Measurements from ENCODE around the gene TMA7. TPM values are rescaled to one million over a fixed set of nuclear protein-coding genes. Genes with fewer than 3 reads are reported as not detected.
A peak's percentile ranks its signal among the peaks of the same experiment; 100 is the strongest.
"Not testable (repeated sequence)": the region's sequence is repeated elsewhere in the genome, so short reads cannot be mapped to it uniquely, and the experiment has no call there.

Gene TMA7
- total RNA-seq, 6 donors from 2014 or later = 115 to 282 (median 163) TPM

- ATAC-seq (ENCODE audit: low FRiP score in 2 of 2) = no peak
- no peak for DNase-seq
- H3K9me3 ChIP-seq = no peaks in the 10 kb centered on the region
- peaks cover 8 to 15% (median 9%) of the 10 kb centered on the region in 4 donors for H3K4me1 ChIP-seq
- no peak for TF ChIP-seq EP300 (IDR thresholded peaks at IDR 0.05)
- no peak for TF ChIP-seq POLR2A (IDR thresholded peaks at IDR 0.05)
- no peak for TF ChIP-seq POLR2AphosphoS5 (IDR thresholded peaks at IDR 0.05)
- no peak for TF ChIP-seq CTCF (IDR thresholded peaks at IDR 0.05)
- no peak overlapping the region for H3K27ac ChIP-seq
- peaks cover 5 to 54% (median 33%) of the 10 kb centered on the region in 4 donors for H3K36me3 ChIP-seq
- H3K4me3 ChIP-seq = no peak overlapping the region
- no peaks in the 10 kb centered on the region for H3K27me3 ChIP-seq
- 75 to 87% methylated on average over 1 of the region's 1 CpG for WGBS, 2 donors
These were observed 11.2 kb downstream of the TMA7 start for GRCh38 chr3:48451270-48451669.

- H3K4me3 ChIP-seq = no peak overlapping the region
- ATAC-seq (ENCODE audit: low FRiP score in 2 of 2) (no peak), DNase-seq (no peak)
- WGBS, 2 donors = 92 to 100% methylated on average over 1 of the region's 1 CpG
- no peak for TF ChIP-seq POLR2A (IDR thresholded peaks at IDR 0.05)
- no peak for TF ChIP-seq CTCF (IDR thresholded peaks at IDR 0.05)
- TF ChIP-seq EP300 (IDR thresholded peaks at IDR 0.05) = no peak
- TF ChIP-seq POLR2AphosphoS5 (IDR thresholded peaks at IDR 0.05) = no peak
- no peaks in the 10 kb centered on the region for H3K4me1 ChIP-seq
- H3K9me3 ChIP-seq = no peaks in the 10 kb centered on the region
- peaks cover 10 to 92% (median 67%) of the 10 kb centered on the region in 4 donors for H3K36me3 ChIP-seq
- H3K27me3 ChIP-seq = no peaks in the 10 kb centered on the region
- H3K27ac ChIP-seq = no peak overlapping the region
These were observed 16.4 kb downstream of the TMA7 start for GRCh38 chr3:48456456-48456855.

GRCh38 chr3:48459331-48459730, 19.3 kb downstream of the TMA7 start:
- WGBS, 2 donors = 98% methylated on average over 3 of the region's 3 CpGs; no CpG with 5 or more reads in 1 of the 2 donors
- no peaks in the 10 kb centered on the region for H3K4me1 ChIP-seq
- no peak overlapping the region for H3K27ac ChIP-seq
- TF ChIP-seq EP300 (IDR thresholded peaks at IDR 0.05) = no peak
- TF ChIP-seq CTCF (IDR thresholded peaks at IDR 0.05) = no peak
- no peak for TF ChIP-seq POLR2A (IDR thresholded peaks at IDR 0.05)
- no peak for TF ChIP-seq POLR2AphosphoS5 (IDR thresholded peaks at IDR 0.05)
- ATAC-seq (ENCODE audit: low FRiP score in 2 of 2) = no peak
- no peaks in the 10 kb centered on the region for H3K9me3 ChIP-seq
- H3K27me3 ChIP-seq = no peaks in the 10 kb centered on the region
- no peak for DNase-seq
- no peak overlapping the region for H3K4me3 ChIP-seq
- H3K36me3 ChIP-seq = peaks cover 5 to 79% (median 51%) of the 10 kb centered on the region in 4 donors

GRCh38 chr3:48459773-48460516, 19.9 kb downstream of the TMA7 start:
- no peak overlapping the region for H3K4me3 ChIP-seq
- no peak overlapping the region for H3K27ac ChIP-seq
- ATAC-seq (ENCODE audit: low FRiP score in 2 of 2) (peak; percentile 13 to 20), DNase-seq (no peak)
- WGBS, 2 donors = 31 to 65% methylated on average over 4 to 7 of the region's 7 CpGs
- no peak for TF ChIP-seq POLR2A (IDR thresholded peaks at IDR 0.05)
- no peak for TF ChIP-seq CTCF (IDR thresholded peaks at IDR 0.05)
- TF ChIP-seq EP300 (IDR thresholded peaks at IDR 0.05) = no peak
- no peak for TF ChIP-seq POLR2AphosphoS5 (IDR thresholded peaks at IDR 0.05)
- H3K36me3 ChIP-seq = peaks cover 5 to 79% (median 47%) of the 10 kb centered on the region in 4 donors
- no peaks in the 10 kb centered on the region for H3K27me3 ChIP-seq
- no peaks in the 10 kb centered on the region for H3K9me3 ChIP-seq
- peaks cover 2 to 5% (median 3%) of the 10 kb centered on the region in 4 donors for H3K4me1 ChIP-seq

GRCh38 chr3:48460517-48460902, 20.5 kb downstream of the TMA7 start:
- TF ChIP-seq POLR2A (IDR thresholded peaks at IDR 0.05) (no peak), EP300 (IDR thresholded peaks at IDR 0.05) (no peak), CTCF (IDR thresholded peaks at IDR 0.05) (no peak), POLR2AphosphoS5 (IDR thresholded peaks at IDR 0.05) (no peak)
- ATAC-seq (ENCODE audit: low FRiP score in 2 of 2) (no peak), DNase-seq (no peak)
- peaks cover 7 to 11% (median 8%) of the 10 kb centered on the region in 4 donors for H3K4me1 ChIP-seq
- no peaks in the 10 kb centered on the region for H3K9me3 ChIP-seq
- H3K36me3 ChIP-seq = peaks cover 5 to 74% (median 44%) of the 10 kb centered on the region in 4 donors
- no peaks in the 10 kb centered on the region for H3K27me3 ChIP-seq
- no peak overlapping the region for H3K27ac ChIP-seq
- H3K4me3 ChIP-seq = no peak overlapping the region
- WGBS, 2 donors = 89 to 92% methylated on average over 1 to 3 of the region's 3 CpGs

GRCh38 chr3:48461767-48462166, 21.7 kb downstream of the TMA7 start:
- DNase-seq; H3K27me3 ChIP-seq; H3K9me3 ChIP-seq; ATAC-seq (ENCODE audit: low FRiP score in 2 of 2); H3K4me3 ChIP-seq; H3K27ac ChIP-seq: not testable (repeated sequence)
- Histone ChIP-seq H3K36me3 (peaks cover 5 to 68% (median 35%) of the 10 kb centered on the region in 4 donors), H3K4me1 (peaks cover 10 to 17% (median 16%) of the 10 kb centered on the region in 4 donors)
- WGBS, 2 donors = 87 to 93% methylated on average over 7 of the region's 7 CpGs
